H1 (cell line): ENCODE measurements around the gene TMED4. TPM values are rescaled to one million over a fixed set of nuclear protein-coding genes. Genes with fewer than 3 reads are reported as not detected.

ENCODE experiments used
- CTCF ChIA-PET: fragments of 300-600 bp; sonication (Branson Sonifier 250); formaldehyde crosslinking; loops from one replicate; lab custom pipeline; 2021; ENCODE audit not compliant: partially characterized antibody; lab: Charles Lee
- POLR2A ChIA-PET: fragments of 300-600 bp; sonication (Branson Sonifier 250); formaldehyde crosslinking; loops from one replicate; lab custom pipeline; 2021; ENCODE audit warnings: inconsistent platforms; ENCODE audit not compliant: partially characterized antibody; lab: Charles Lee
- DNase-seq, 2 experiments: peaks; one replicate each; pipeline versions ENCODE4 v3.0.0 to v3.0.0-alpha.2; 2010 to 2022; ENCODE audit warnings: low spot score in 2 of 2, low read depth in 1 of 2, mixed read lengths in 1 of 2
- FAIRE-seq: peaks from 2 replicates; lab custom pipeline; 2011; peaks lifted over from hg19 to GRCh38; lab: Jason Lieb, UNC
- H2AFZ ChIP-seq: 2 replicates; pipeline ENCODE4 v1.8.1; 2012; ENCODE audit warnings: low read length, inconsistent platforms
- H2AK5ac ChIP-seq: 2 replicates; pipeline ENCODE4 v1.6.1; 2013; ENCODE audit warnings: low read depth, low read length
- H2BK120ac ChIP-seq: replicated peaks from 2 replicates; pipeline ENCODE3; 2013; ENCODE audit warnings: low read depth, low read length, inconsistent platforms
- H2BK12ac ChIP-seq: 2 replicates; pipeline ENCODE4 v1.6.1; 2013; ENCODE audit warnings: low read depth, low read length
- H2BK15ac ChIP-seq: 2 replicates; pipeline ENCODE4 v1.6.1; 2013; ENCODE audit warnings: low read length
- H2BK20ac ChIP-seq: 2 replicates; pipeline ENCODE4 v1.6.1; 2013; ENCODE audit warnings: low read length
- H2BK5ac ChIP-seq: 2 replicates; pipeline ENCODE4 v1.6.1; 2013; ENCODE audit warnings: low read depth, low read length
- H3K14ac ChIP-seq: 2 replicates; pipeline ENCODE4 v1.6.1; 2013; ENCODE audit warnings: inconsistent platforms; ENCODE audit not compliant: insufficient read length
- H3K18ac ChIP-seq: 2 replicates; pipeline ENCODE4 v1.6.1; 2013; ENCODE audit warnings: low read length; ENCODE audit errors: extremely low read depth
- H3K23ac ChIP-seq: 2 replicates; pipeline ENCODE4 v1.6.1; 2013; ENCODE audit warnings: inconsistent platforms; ENCODE audit not compliant: insufficient read length
- H3K23me2 ChIP-seq: 2 replicates; pipeline ENCODE4 v1.6.1; 2013; ENCODE audit warnings: low read depth, low read length
- H3K27ac ChIP-seq: 2 replicates; pipeline ENCODE4 v1.6.1; 2011; ENCODE audit warnings: low read depth, low read length, inconsistent platforms
- H3K27me3 ChIP-seq, 4 experiments: replicated peaks in 1 of 4; 1 replicate in 1 of 4; 2 replicates in 3 of 4; pipeline versions ENCODE4 v1.6.1 to v1.8.1; 2011 to 2013; ENCODE audit warnings: low read length in 3 of 4, mild to moderate bottlenecking in 3 of 4, inconsistent platforms in 2 of 4, mixed read lengths in 2 of 4, moderate library complexity in 1 of 4; ENCODE audit not compliant: control insufficient read depth in 3 of 4, insufficient read depth in 3 of 4; ENCODE audit errors: extremely low read depth in 1 of 4
- H3K36me3 ChIP-seq, 4 experiments: 2 replicates each; pipeline versions ENCODE4 v1.6.1 to v1.8.1; 2011 to 2013; ENCODE audit warnings: mild to moderate bottlenecking in 4 of 4, low read length in 3 of 4, moderate library complexity in 2 of 4, control low read depth in 1 of 4, inconsistent platforms in 1 of 4; ENCODE audit not compliant: insufficient read depth in 4 of 4, control insufficient read depth in 2 of 4
- H3K4ac ChIP-seq: replicated peaks from 2 replicates; pipeline ENCODE3; 2013; ENCODE audit warnings: low read length, low read depth, mixed read lengths, inconsistent platforms; ENCODE audit not compliant: insufficient read length
- H3K4me1 ChIP-seq, 4 experiments: replicated peaks in 1 of 4; 1 replicate in 1 of 4; 2 replicates in 3 of 4; pipeline versions ENCODE4 v1.6.1 to v1.8.1; 2011 to 2013; ENCODE audit warnings: low read length in 3 of 4, inconsistent platforms in 2 of 4, mixed read lengths in 1 of 4; ENCODE audit not compliant: insufficient read depth in 4 of 4, control insufficient read depth in 3 of 4
- H3K4me2 ChIP-seq, 2 experiments: 2 replicates each; pipeline versions ENCODE4 v1.6.1 to v1.8.1; 2011 to 2013; ENCODE audit warnings: low read depth in 2 of 2, low read length in 2 of 2, control low read depth in 1 of 2, inconsistent platforms in 1 of 2, mild to moderate bottlenecking in 1 of 2; ENCODE audit not compliant: insufficient read depth in 1 of 2
- H3K4me3 ChIP-seq, 4 experiments: fragments of 200-600, 300-600 bp in 1 of 4; sonication (generic), shearing (Covaris generic), sonication (Bioruptor Twin) in 1 of 4; 2 replicates each; pipeline versions ENCODE4 v1.5.1 to v1.8.1; 2011 to 2016; ENCODE audit warnings: low read length in 4 of 4, low read depth in 3 of 4, control low read depth in 2 of 4, inconsistent platforms in 2 of 4, mild to moderate bottlenecking in 2 of 4, mixed read lengths in 1 of 4, moderate library complexity in 1 of 4; ENCODE audit not compliant: insufficient read depth in 2 of 4; ENCODE audit errors: extremely low read depth in 1 of 4
- H3K56ac ChIP-seq: replicated peaks from 2 replicates; pipeline ENCODE3; 2013; ENCODE audit warnings: low read depth, mild to moderate bottlenecking, mixed read lengths, low read length, inconsistent platforms; ENCODE audit not compliant: insufficient read length
- H3K79me1 ChIP-seq: 2 replicates; pipeline ENCODE4 v1.6.1; 2013; ENCODE audit warnings: low read depth, low read length, control low read depth
- H3K79me2 ChIP-seq, 2 experiments: 2 replicates each; pipeline versions ENCODE4 v1.6.1 to v1.8.1; 2012 to 2013; ENCODE audit warnings: low read length in 2 of 2, mild to moderate bottlenecking in 2 of 2, inconsistent platforms in 1 of 2; ENCODE audit not compliant: insufficient read depth in 2 of 2, control insufficient read depth in 1 of 2
- H3K9ac ChIP-seq, 4 experiments: replicated peaks in 1 of 4; 1 replicate in 1 of 4; 2 replicates in 3 of 4; pipeline versions ENCODE4 v1.6.1 to v1.8.1; 2011 to 2013; ENCODE audit warnings: low read depth in 3 of 4, low read length in 3 of 4, control low read depth in 2 of 4, mild to moderate bottlenecking in 2 of 4, moderate library complexity in 2 of 4, inconsistent platforms in 1 of 4; ENCODE audit errors: extremely low read depth in 1 of 4
- H3K9me3 ChIP-seq, 2 experiments: 2 replicates each; pipeline versions ENCODE4 v1.6.1 to v1.8.1; 2012 to 2013; ENCODE audit warnings: mild to moderate bottlenecking in 2 of 2, moderate library complexity in 2 of 2, control low read depth in 1 of 2, inconsistent platforms in 1 of 2, low read depth in 1 of 2, low read length in 1 of 2, mixed read lengths in 1 of 2; ENCODE audit not compliant: insufficient read depth in 2 of 2
- H4K20me1 ChIP-seq, 2 experiments: replicated peaks in 1 of 2; 2 replicates each; pipeline versions ENCODE3 to v1.8.1; 2011 to 2013; ENCODE audit warnings: inconsistent platforms in 2 of 2, low read length in 2 of 2, mild to moderate bottlenecking in 1 of 2; ENCODE audit not compliant: insufficient read depth in 2 of 2, control insufficient read depth in 1 of 2
- H4K5ac ChIP-seq: 2 replicates; pipeline ENCODE4 v1.6.1; 2013; ENCODE audit warnings: low read length, low read depth, mixed read lengths, inconsistent platforms; ENCODE audit not compliant: insufficient read length
- H4K8ac ChIP-seq: 2 replicates; pipeline ENCODE4 v1.8.0; 2013; ENCODE audit warnings: mild to moderate bottlenecking, moderate library complexity, low read length, inconsistent platforms; ENCODE audit not compliant: insufficient read depth; ENCODE audit errors: extremely low read depth
- H4K91ac ChIP-seq: replicated peaks from 2 replicates; pipeline ENCODE3; 2013; ENCODE audit warnings: low read length, mixed read lengths, inconsistent platforms; ENCODE audit not compliant: insufficient read length
- BACH1 ChIP-seq: IDR thresholded peaks from 2 replicates; pipeline ENCODE4 v1.6.1; 2012; ENCODE audit warnings: low read length, improper control_type of control experiment
- CBX5 ChIP-seq: fragments of 300-800, 300-1000 bp; sonication (generic); IDR thresholded peaks from 2 replicates; pipeline ENCODE4 v1.7.1; 2016; ENCODE audit warnings: antibody characterized with exemption, low read length, low read depth
- CBX8 ChIP-seq: fragments of 300-800, 300-1000 bp; sonication (generic); IDR thresholded peaks from 2 replicates; pipeline ENCODE4 v1.7.1; 2016; ENCODE audit warnings: low read depth, low read length, borderline replicate concordance
- CEBPB ChIP-seq: IDR thresholded peaks from 2 replicates; pipeline ENCODE4 v1.6.1; 2012; ENCODE audit warnings: low read depth, low read length
- CHD1 ChIP-seq: IDR thresholded peaks from 2 replicates; pipeline ENCODE4 v1.6.1; 2012; ENCODE audit warnings: low read depth, low read length, improper control_type of control experiment
- CREB1 ChIP-seq: IDR thresholded peaks from 2 replicates; pipeline ENCODE4 v1.6.1; 2012; ENCODE audit warnings: inconsistent platforms
- GTF2F1 ChIP-seq: IDR thresholded peaks from 2 replicates; pipeline ENCODE4 v1.6.1; 2012; ENCODE audit warnings: low read depth, low read length, improper control_type of control experiment, borderline replicate concordance
- KDM1A ChIP-seq: fragments of 200-600, 300-600 bp; sonication (generic); IDR thresholded peaks from 2 replicates; pipeline ENCODE4 v1.7.1; 2016; ENCODE audit warnings: mild to moderate bottlenecking, low read length, borderline replicate concordance
- MAFK ChIP-seq: IDR thresholded peaks from 2 replicates; pipeline ENCODE4 v1.6.1; 2012; ENCODE audit warnings: low read depth, mild to moderate bottlenecking, improper control_type of control experiment, low read length
- NRF1 ChIP-seq: IDR thresholded peaks from 2 replicates; pipeline ENCODE4 v1.6.1; 2011; ENCODE audit warnings: mild to moderate bottlenecking, low read depth, low read length, improper control_type of control experiment
- POU5F1 ChIP-seq: IDR thresholded peaks from 2 replicates; pipeline ENCODE4 v1.6.1; 2011; ENCODE audit warnings: low read depth, mild to moderate bottlenecking, low read length, moderate library complexity
- RBBP5 ChIP-seq: IDR thresholded peaks from 2 replicates; pipeline ENCODE4 v1.7.1; 2012; ENCODE audit warnings: low read depth, mild to moderate bottlenecking, inconsistent platforms, low read length, moderate library complexity, borderline replicate concordance
- RNF2 ChIP-seq: fragments of 200-900, 300-1000 bp; sonication (generic); IDR thresholded peaks from 2 replicates; pipeline ENCODE4 v1.7.1; 2016; ENCODE audit warnings: borderline replicate concordance, low read depth, mild to moderate bottlenecking, antibody characterized with exemption, low read length; ENCODE audit not compliant: poor library complexity, severe bottlenecking; ENCODE audit errors: missing control alignments
- SIRT6 ChIP-seq: IDR thresholded peaks from one replicate; pipeline ENCODE4 v1.7.1; 2012; ENCODE audit warnings: low read length, inconsistent platforms
- SIX5 ChIP-seq: IDR thresholded peaks from 2 replicates; pipeline ENCODE4 v1.6.1; 2011; ENCODE audit warnings: mild to moderate bottlenecking, low read depth, low read length
- WGBS, 2 experiments: shearing (Covaris generic) in 1 of 2; methylation state at CpG; one replicate each; pipeline versions ENCODE4 v1.1.6 to v1.1.7; 2013 to 2015; ENCODE audit warnings: low lambda C conversion rate in 2 of 2, mixed read lengths in 2 of 2, inconsistent platforms in 1 of 2, low coverage in 1 of 2, missing lambda C conversion rate in 1 of 2; ENCODE audit not compliant: insufficient replicate concordance in 2 of 2, insufficient coverage in 1 of 2, insufficient read length in 1 of 2; ENCODE audit errors: extremely low coverage in 1 of 2, missing lambda C conversion rate in 1 of 2; 5-methylcytosine and 5-hydroxymethylcytosine counted together
- polyA plus RNA-seq, 7 experiments: library from polyadenylated mRNA; depleted of rRNA in 3 of 7; stranded (reverse) in 5 of 7; unstranded in 2 of 7; fragments of >200 nt in 5 of 7; fragments of 200-250 nt in 2 of 7; gene quantifications; 1 replicate in 5 of 7; 2 replicates in 1 of 7; 4 replicates in 1 of 7; pipeline versions ENCODE4 v1.2.1 to v1.2.3, GENCODE V29; 2011 to 2013; ENCODE audit warnings: missing spikeins in 2 of 7, mixed read lengths in 2 of 7
- total RNA-seq: library from RNA; stranded (reverse); fragmentation: NEBNext Ultra II Directional; extraction: Animal tissue kit (Norgen Biotek cat#: 25700); gene quantifications from 2 replicates; pipeline ENCODE4 v1.2.1, GENCODE V29; 2021

Gene TMED4
- total and polyA plus RNA-seq, 2 of the 8 experiments (the other 6 are each of a cell fraction or from before 2014, with no cell fraction given) = 44.9 to 76.7 TPM

- H2BK12ac ChIP-seq = no peak overlapping the region
- H3K4me3 ChIP-seq = no peak overlapping the region
- H2BK15ac ChIP-seq = no peak overlapping the region
- no peak overlapping the region for H2BK5ac ChIP-seq
- H3K4ac ChIP-seq = no peak overlapping the region
- no peak overlapping the region for H3K4me2 ChIP-seq
- no peak overlapping the region for H4K5ac ChIP-seq
- H3K36me3 ChIP-seq = peaks cover 27 to 44% (median 38%) of the 10 kb centered on the region in 4 experiments
- H3K23me2 ChIP-seq = no peaks in the 10 kb centered on the region
- ChIA-PET CTCF (interaction anchor here (0.8 to 10.2 kb wide), 24 partner anchors 8 to 357 kb away, joined by 3 to 98 read pairs (median 5); partner anchors contain the start of genes DDX56, NPC1L1 and NUDCD3), POLR2A (interaction anchor here (0.5 to 8.3 kb wide), 13 partner anchors 7 to 241 kb away, joined by 3 to 89 read pairs (median 5); partner anchors contain the start of genes DDX56, NUDCD3 and TMED4)
- no peaks in the 10 kb centered on the region for H3K79me1 ChIP-seq
- H4K20me1 ChIP-seq = peaks cover 2 to 26% of the 10 kb centered on the region in 2 experiments
- no peak overlapping the region for H3K18ac ChIP-seq
- no peak overlapping the region for H4K8ac ChIP-seq
- H2AK5ac ChIP-seq = no peak overlapping the region
- no peaks in the 10 kb centered on the region; a peak in 1 of 7 replicates for H3K4me1 ChIP-seq
- H3K14ac ChIP-seq = no peak overlapping the region
- H2AFZ ChIP-seq = no peak overlapping the region
- H3K27me3 ChIP-seq = no peaks in the 10 kb centered on the region; a peak in 1 of 7 replicates
- no peak overlapping the region for H3K9ac ChIP-seq
- H2BK120ac ChIP-seq = no peak overlapping the region
- DNase-seq = no peak
- H3K79me2 ChIP-seq = no peaks in the 10 kb centered on the region; a peak in 1 of 4 replicates
- no peak for FAIRE-seq
- 97% methylated on average over 2 of the region's 2 CpGs; no CpG with 5 or more reads in 1 of the 2 experiments for WGBS, 2 experiments
- no peak overlapping the region for H3K23ac ChIP-seq
- no peak overlapping the region for H3K27ac ChIP-seq
- H4K91ac ChIP-seq = no peak overlapping the region
- H3K9me3 ChIP-seq = no peaks in the 10 kb centered on the region
- no peak overlapping the region for H3K56ac ChIP-seq
- H2BK20ac ChIP-seq = no peak overlapping the region
- TF ChIP-seq RBBP5 (no peak), CBX5 (no peak), GTF2F1 (no peak), CREB1 (no peak), NRF1 (no peak), CBX8 (no peak), KDM1A (no peak), SIRT6 (no peak), SIX5 (no peak), POU5F1 (no peak), CEBPB (no peak), CHD1 (no peak), MAFK (no peak), BACH1 (no peak), RNF2 (no peak)
Measured at GRCh38 chr7:44564606-44565005, 17.4 kb downstream of the TMED4 start.
